ENCODE results near the gene PAQR5.
"Not testable (repeated sequence)": the region's sequence is repeated elsewhere in the genome, so short reads cannot be mapped to it uniquely, and the experiment has no call there.

PAQR5 gene

DNA sequence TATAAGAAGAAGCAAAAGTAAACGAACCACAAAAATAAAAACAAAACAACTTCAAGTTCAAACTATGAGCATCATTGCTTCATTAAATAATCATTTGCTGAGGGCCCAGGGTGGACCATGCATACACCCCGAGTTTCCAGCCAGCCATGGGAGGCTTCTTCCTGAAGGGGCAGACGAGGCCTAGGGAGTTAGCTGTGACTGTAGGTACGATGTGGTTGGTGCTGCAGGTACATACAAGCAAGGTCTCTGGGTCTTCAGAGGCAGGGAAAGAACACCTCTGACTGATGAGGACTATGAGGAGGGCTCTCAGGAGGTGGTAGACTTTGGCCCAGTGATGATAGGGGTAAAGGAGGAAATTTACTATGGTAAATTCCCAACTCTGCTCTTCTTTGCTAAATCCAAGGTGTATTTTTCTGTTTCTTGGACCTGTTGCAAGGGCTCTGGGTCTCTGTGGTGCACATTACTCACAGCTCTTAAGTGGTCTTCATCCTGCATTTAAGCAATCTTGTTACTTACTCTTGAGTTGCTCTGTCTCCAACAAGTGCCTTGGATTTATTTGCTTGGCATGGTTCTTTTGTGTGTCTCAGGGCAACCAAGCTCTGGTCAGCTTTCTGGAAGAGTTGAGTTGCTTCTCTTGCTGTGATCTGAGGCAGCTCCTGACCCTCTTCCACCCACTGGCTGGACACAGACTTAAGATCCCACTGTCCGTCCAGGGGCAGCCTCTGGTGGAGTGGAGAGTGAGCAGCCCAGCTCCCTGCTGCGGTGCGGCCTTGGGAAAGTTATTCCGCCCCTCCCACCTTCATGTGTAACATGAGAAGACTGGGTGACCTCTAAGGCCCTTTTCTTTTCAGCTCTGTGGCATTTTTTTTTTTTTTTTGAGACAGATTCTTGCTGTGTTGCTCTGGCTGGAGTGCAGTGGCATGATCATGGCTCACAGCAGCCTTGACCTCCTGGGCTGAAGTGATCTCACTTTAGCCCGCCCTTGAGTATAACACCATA, 59.4 kb downstream of the PAQR5 start:
- no peak for DNase-seq (ENCODE audit: low read depth in 3 of 3)

DNA sequence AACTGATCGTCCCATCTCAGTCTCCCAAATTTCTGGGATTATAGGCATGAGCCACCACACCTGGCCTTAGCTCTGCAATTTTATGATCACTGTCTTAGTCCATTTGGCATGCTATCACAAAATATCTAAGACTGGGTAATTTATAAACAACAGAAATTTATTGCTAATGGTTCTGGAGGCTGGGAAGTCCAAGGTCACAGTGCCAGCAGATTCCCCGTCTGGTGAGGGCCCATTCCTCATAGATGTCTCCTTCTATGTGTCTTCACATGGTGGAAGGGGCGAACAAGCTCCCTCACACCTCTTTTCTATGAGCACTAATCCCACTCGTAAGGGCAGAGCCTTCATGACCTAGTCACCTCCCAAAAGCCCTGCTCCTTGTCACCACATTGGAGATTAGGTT, 60.1 kb downstream of the PAQR5 start:
- DNase-seq (ENCODE audit: low read depth in 3 of 3), result no peak

DNA sequence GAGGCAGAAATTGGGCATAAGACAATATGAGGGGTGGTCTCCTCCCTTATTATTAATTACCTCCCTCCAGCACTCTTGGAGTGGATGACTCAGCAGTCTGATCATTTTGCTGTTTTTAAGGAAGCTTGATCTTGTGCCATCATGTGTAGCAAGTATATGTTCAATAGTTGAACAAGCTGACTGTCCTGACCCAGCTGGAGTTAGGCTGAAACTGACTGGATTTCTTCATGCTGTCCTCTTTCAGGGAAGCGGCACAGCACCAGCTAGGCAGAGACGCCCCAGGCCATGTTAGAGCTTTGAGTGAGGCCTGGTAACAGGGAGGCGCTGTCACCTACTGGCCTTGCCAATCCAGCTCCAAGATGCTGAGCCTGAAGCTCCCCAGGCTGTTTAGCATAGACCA, 61.0 kb downstream of the PAQR5 start:
- no peak for DNase-seq (ENCODE audit: low read depth in 3 of 3)

DNA sequence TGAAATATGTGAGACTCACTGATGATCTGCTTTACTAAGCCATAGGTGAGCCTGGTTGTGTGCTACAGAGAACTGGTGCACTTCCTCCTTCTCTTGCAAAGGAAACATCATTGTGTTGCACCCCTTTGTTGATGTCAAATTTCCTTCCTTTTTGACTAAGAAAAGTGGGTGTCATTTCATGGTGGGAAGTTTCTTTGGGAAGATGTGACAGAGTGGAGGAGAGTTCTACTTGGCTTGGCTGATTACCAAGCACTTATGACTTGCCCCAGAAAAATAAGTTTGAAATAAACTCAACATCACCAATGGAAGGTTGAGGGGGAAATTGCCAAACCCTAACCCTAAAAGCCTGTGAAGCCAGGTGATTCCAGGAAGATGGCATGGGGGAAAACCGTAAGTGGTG, 61.9 kb downstream of the PAQR5 start:
- DNase-seq (ENCODE audit: low read depth in 3 of 3), result no peak

DNA sequence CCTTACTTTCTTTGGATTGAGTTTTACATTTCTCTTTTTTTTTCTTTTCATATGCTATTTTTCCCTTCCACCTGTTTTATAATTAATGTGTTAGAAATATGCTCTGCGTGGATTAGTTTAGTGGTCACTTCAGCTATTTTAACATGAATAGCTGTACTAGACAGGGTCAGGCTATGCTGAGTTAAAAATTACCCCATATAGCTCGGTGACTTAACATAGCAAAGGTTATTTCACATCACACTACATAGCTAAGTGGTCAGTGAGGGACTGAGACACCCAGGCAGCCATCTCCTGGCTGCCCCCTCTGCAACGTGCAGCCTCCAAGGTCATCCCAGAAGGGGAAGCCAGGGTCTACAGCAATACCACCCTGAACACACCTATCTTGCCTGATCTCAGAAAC, 68.5 kb downstream of the PAQR5 start:
- no peak for DNase-seq (ENCODE audit: low read depth in 3 of 3)

DNA sequence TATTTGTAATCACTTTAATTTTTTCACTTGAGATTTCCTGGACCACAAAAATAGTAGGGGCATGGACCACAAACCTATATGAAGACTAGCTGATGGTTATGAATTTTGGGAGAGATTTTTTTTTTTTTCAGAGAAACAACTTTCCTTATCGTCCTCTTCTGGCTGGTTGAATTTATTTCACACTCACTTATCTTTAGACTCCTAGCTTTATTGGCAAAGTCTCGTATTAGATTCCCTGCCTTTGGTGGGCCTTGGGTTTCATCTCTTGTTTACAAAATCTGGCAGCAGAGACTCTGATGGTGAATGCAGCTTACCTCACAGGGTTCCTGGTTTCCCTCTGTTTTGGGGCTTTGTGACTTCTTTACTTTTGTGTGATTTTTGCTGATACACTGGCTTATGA, 70.9 kb downstream of the PAQR5 start:
- DNase-seq (ENCODE audit: low read depth in 3 of 3), result no peak

DNA sequence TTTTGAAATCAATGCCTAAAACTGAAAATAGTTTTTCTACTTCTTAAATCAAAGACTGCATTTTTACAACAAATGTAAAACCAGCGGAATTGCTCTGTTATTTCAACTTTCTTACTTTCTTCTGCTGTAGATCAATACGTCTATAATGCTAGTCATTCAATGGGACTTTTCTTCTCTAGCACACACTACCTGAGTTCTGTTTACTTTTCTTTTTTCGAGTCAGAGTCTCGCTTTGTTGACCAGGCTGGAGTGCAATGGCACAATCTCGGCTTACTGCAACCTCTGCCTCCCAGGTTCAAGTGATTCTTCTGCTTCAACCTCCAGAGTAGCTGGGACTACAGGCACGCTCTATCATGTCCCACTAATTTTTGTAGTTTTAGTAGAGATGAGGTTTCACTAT, 74.7 kb downstream of the PAQR5 start:
- no peak for DNase-seq (ENCODE audit: low read depth in 3 of 3)

DNA sequence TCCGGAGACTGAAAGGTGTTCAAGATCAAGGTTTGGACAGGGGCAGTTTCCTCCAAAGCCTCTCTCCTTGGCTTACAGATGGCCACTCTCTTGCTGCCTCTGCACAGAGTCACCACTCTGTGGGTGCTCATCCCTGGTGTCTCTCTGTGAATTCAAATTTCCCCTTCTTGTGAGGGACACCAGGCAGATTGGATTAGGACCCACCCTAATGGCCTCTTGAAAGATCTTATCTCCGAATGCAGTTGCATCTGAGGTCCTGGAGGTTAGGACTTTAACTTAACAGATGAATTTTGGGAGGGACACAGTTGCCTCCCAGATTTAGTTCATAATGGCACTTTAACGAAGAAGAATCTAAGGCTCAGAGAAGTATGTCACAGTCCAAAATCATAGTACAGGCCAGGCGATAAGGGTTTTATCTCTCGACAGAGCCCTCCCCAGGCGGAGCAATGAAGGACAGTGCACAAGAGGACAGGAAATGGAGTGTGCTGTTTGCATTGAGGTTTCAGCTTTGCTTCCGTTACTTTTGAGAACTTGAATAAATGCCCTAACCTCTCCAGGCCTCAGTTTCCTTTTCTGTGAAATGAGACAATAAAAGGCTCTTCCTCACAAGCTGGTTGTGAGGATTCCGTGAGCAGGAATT, 76.6 kb downstream of the PAQR5 start:
- DNase-seq (ENCODE audit: low read depth in 3 of 3), result no peak

DNA sequence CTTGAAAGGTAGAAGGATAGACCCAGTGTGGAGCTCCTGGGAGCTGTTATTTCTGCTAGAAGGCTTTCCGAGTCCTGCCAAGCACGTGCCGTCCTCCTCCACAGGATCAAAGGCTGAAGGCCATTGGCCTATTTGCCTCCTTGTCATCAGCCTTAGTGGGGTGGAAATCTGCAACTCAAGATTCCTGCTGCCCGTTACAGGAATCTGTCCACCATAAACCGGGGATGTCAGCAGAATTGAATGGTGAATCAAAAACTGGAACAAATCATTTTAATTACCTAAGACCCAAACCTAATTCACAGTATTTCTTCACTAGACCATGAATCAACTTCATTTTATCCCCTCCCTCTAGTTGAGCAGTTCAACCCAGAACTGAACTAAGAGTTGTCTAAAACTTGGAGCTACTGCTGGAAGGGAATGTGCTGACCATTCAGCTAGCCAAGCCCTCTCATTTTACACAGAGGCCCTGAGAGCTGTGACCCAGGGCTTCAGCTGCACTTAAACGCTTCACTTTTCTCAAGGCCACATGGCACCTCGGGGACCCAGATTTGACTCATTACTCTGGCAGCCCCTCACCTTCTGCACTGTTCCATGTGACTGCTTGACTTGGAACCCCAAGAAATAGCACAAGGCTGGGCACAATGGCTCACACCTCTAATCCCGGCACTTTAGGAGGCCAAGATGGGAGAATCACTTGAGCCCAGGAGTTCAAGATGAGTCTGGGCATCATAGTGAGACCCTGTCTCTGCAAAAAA, 78.7 kb downstream of the PAQR5 start:
- no peak for DNase-seq (ENCODE audit: low read depth in 3 of 3)

DNA sequence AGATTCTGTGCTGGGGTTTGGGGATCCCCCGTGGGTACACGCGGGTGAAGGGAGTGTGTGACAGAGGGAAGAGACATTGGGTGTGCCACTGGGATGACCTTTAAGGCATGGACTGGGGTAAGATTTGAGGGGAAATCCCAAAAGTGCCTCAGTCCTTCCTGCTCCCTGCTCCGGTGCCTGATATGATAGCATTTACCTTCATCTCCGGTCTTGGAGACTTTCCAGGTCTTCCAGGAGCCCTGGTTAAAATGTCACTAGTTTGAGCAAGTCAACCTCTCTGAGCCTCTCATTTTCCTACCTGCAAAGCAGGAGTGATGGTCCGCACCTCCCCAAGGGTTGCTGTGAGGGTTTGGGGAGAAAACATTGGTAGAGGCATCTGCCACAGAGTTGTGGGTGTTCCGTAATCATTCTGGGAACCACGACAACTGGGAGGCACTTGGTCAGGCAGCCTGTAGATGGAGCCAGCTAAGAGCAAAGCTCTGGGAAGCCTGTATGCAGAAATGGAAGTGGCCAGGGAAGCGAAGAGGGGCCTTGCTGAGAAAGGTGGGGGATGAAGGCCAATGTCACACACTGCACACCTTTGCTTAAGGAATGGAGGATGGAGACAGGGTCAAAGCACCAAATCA, 81.5 kb downstream of the PAQR5 start:
- DNase-seq (ENCODE audit: low read depth in 3 of 3), result no peak

DNA sequence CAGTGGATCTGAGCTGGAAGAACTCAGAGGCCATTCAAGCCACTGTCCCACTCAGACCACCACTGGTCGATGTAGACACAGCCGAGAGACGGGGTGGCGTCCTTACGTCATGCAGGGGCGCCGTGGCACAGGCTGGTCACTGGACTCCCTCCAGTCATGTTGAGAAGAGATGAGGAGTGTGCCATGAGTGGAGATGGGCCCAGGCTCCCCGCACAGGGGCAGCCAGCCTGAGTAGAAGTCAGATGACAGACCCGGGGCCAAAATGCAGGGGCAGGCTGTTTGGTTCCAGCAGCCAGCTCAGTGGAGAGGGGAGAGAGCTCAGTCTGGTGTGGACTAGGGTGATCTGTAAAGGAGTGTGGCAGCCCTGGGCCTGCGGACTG, 82.0 kb downstream of the PAQR5 start:
- no peak for DNase-seq (ENCODE audit: low read depth in 3 of 3)

DNA sequence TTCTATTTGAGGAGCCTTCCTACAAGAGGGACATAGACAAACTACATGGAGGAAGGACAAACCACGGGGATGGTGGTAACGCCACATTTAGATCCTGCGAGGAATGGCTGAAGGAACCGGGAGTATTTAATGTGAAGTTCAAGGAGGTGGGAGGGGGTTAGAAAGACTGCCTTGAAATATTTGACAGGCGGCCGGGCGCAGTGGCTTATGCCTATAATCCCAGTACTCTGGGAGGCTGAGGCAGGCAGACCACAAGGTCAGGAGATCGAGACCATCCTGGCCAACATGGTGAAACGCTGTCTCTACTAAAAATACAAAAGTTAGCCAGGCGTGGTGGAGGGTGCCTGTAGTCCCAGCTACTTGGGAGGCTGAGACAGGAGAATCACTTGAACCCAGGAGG, 83.5 kb downstream of the PAQR5 start:
- not testable (repeated sequence) for DNase-seq (ENCODE audit: low read depth in 3 of 3)

DNA sequence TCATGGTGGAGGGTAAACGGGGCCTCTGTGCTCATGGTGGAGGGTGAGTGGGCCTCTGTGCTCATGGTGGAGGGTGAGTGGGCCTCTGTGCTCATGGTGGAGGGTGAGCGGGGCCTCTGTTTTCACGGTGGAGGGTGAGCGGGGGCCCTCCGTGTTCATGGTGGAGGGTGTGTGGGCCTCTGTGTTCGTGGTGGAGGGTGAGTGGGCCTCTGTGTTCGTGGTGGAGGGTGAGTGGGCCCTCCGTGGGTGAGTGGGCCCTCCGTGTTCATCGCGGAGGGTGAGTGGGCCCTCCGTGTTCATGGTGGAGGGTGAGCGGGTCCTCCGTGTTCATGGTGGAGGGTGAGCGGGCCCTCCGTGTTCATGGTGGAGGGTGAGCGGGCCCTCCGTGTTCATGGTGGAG, 85.4 kb downstream of the PAQR5 start:
- DNase-seq (ENCODE audit: low read depth in 3 of 3), result not testable (repeated sequence)

DNA sequence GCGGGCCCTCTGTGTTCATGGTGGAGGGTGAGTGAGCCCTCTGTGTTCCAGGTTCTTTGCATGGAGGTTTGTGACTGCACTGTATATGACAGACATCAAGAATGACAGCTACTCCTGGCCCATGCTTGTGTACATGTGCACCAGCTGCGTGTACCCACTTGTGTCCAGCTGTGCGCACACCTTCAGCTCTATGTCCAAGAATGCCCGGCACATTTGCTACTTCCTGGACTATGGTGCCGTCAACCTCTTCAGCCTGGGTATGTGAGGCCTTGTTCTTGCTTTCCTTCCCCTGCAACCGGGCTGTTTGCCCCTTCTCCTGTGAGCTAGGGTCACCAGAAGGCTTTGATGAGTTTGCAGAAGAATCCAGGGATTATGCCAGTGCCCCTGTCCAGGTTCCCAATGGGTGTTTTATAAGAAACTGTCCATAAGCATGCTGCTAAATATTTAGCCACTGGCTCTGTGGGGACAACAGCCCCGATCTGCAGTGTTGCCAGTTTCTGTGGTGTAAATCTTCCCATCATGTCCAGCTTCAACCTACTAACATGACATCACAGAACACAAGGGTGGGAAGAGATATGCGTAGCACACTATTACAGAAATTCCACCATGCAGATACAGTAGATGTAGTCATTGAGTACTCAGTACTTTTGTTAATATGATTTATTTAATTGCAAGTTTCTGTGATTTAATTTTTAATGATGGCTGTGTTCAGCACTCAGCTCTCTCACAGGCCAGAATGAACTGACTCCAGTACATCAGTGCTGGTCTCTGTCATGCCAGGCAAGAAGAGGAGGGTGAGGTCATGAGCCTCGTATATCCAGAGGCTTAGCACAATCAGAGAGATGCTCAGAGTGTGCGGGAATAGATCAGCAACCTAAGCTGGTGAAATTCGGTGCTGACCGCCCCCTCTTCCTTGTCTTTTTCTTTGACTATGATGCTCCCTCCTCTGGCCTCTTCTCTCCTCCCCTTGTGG, 86.2 kb downstream of the PAQR5 start:
- no peak for DNase-seq (ENCODE audit: low read depth in 3 of 3)

DNA sequence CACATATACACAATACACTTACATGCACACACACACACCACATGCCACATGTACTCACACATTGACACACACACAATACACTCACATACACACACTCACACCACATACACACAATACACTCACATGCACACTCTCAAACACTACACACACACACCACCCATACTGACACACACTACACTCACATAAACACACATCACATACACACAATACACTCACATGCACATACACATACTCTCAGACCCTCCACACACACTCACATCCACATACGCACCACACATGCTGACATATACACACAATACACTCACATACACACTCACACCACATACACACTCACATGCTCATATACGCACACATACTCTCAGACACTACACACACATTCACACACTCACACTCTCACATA, 87.1 kb downstream of the PAQR5 start:
- no peak for DNase-seq (ENCODE audit: low read depth in 3 of 3)

DNA sequence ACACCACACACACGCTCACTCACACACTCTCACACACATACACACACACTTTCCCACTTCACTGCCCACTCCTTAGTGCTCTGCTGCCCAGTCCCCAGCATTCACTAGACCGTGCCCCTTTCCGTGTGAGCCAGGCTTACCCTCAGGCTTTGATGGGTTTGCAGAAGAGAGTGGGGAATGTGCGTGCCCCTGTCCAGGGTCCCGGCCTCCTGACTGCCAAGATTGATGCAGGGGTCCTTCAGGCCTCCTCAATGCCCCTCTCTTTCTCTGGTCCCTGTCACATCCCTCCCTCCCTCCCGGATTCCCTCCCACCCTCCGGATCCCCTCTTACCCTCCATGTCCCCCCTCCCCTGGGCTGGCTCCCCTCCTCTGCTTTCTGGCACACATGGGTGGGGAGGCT, 87.6 kb downstream of the PAQR5 start:
- no peak for DNase-seq (ENCODE audit: low read depth in 3 of 3)

DNA sequence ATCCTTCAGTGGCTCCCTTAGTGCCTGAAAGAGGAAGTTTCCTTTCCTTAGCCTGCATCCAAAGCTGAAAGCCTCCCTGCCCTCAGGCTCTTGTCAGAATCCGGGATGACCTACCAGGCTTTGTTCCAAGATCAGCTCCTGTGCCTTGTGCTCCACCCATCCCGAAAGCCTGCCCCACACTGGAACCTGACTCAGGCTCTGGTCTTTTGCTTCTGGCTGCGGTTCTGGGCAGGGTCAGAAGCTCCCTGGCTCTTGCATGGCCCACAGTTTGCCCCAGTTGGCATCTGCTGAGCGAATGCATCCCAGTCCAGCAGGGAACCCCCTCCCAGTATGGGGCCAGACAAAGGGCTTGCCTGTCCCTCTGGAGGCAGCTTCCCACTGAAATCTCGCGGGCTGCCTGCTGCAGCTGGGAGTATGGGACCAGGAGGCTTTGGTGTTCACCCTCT, 89.6 kb downstream of the PAQR5 start:
- no peak for DNase-seq (ENCODE audit: low read depth in 3 of 3)

DNA sequence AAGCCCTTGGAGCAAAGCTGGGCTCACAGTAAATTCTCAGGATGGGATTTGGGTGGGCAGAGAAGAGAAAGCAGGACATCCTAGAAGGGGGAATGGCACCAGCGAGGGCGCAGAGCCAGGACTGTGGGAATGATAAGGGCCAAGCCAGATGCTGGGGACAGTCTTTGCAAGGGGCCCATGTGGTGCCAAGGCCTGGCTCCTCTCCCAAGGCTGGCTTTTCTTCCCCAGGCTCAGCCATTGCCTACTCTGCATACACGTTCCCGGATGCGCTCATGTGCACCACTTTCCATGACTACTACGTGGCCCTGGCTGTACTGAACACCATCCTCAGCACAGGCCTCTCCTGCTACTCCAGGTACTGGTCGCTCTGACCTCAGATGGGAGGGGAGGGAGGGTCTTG, 90.7 kb downstream of the PAQR5 start:
- DNase-seq (ENCODE audit: low read depth in 3 of 3), result no peak

DNA sequence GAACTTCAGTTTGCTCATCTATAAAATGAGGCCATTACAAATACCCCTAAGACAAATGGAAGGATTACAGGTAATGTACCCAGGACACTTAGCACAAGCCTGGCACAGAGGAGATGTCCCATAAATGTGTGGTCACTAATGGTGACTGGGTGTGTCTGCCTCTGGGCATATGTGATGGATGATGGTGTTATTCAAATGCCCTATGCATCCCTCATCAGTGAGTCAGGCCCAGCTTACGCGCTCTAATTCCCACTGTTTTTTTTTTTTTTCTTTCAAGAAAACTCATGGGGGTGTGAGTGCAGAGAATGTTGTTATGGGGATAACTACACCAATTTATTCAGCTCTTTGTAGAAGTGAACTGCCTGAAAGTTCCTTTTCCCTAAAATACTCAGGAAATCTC, 91.9 kb downstream of the PAQR5 start:
- DNase-seq (ENCODE audit: low read depth in 3 of 3), result no peak

DNA sequence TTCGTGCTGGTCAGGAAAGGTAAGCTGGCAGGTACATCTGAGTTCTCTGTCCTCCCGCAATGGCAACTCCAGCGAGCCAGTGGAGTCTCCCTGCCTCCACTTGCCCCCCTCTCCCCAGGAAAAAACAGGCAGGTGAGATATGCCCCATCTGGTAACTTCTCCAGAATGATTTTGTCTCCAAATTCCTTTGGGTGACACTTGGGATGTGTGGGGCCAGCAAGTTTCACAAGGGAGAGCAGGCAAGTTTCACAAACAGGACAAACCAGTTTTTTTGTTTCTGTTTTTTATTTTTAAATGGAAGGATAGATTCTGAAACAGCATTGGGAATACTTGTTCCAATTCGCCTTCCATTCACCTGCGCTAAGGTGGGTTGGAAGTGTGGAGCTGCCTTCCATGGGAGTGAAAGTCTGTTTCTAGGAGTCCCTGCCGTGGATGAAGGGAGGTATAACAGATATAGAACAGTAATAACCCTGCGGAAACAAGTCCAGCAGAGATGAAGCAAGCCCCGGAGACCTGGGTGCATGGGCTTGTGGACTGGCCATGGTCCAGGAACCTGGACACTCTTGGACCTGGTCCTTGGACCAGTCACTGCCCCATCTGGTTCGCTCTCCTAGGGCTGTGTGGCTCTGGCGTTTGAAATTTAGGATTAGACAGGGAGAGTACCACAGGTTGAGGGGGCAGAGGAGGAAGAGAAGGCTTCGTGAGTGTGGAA, 92.5 kb downstream of the PAQR5 start:
- DNase-seq (ENCODE audit: low read depth in 3 of 3), result no peak

All from stimulated activated CD4-positive, alpha-beta T cell treated with anti-CD3 and anti-CD28 coated beads, TNF-alpha, amount 100 ng/mL, for 48 hours (primary cell).